CD8-positive, alpha-beta memory T cell (primary cell): ENCODE data around the gene SURF1. TPM values are rescaled to one million over a fixed set of nuclear protein-coding genes. Genes with fewer than 3 reads are reported as not detected.

Experiments used
- CTCF ChIA-PET: fragments of 350-600 bp; sonication (Branson Sonifier 250); formaldehyde crosslinking; loops from one replicate; lab custom pipeline; 2021; ENCODE audit warnings: antibody characterized with exemption; lab: Charles Lee
- POLR2A ChIA-PET: fragments of 350-600 bp; sonication (Branson Sonifier 250); formaldehyde crosslinking; loops from one replicate; lab custom pipeline; 2021; ENCODE audit warnings: antibody characterized with exemption; lab: Charles Lee
- DNase-seq, 5 donors: peaks; one replicate each; pipeline versions ENCODE4 v3.0.0 to v3.0.0-alpha.2; 2020 to 2022; ENCODE audit warnings: mixed read lengths in 1 of 5
- H3K27ac ChIP-seq: one replicate; pipeline ENCODE4 v1.7.0; 2013; ENCODE audit warnings: low read depth, mild to moderate bottlenecking, low read length, moderate library complexity
- H3K27me3 ChIP-seq: 2 replicates; pipeline ENCODE4 v1.7.0; 2013; ENCODE audit warnings: low read length, mild to moderate bottlenecking; ENCODE audit not compliant: insufficient read depth, poor library complexity, severe bottlenecking
- H3K36me3 ChIP-seq: 2 replicates; pipeline ENCODE4 v1.7.0; 2013; ENCODE audit warnings: mild to moderate bottlenecking, low read length, moderate library complexity; ENCODE audit not compliant: insufficient read depth
- H3K4me1 ChIP-seq: 2 replicates; pipeline ENCODE4 v1.7.0; 2013; ENCODE audit warnings: mild to moderate bottlenecking, low read length, moderate library complexity; ENCODE audit not compliant: insufficient read depth
- H3K4me3 ChIP-seq: 2 replicates; pipeline ENCODE4 v1.7.0; 2013; ENCODE audit warnings: mild to moderate bottlenecking, low read length
- H3K9me3 ChIP-seq: 2 replicates; pipeline ENCODE4 v1.7.0; 2013; ENCODE audit warnings: mild to moderate bottlenecking, low read length
- H3K27ac Mint-ChIP-seq, 8 donors: one replicate each; pipeline ENCODE4 v1.8.0; 2020 to 2021; ENCODE audit warnings: mixed read lengths in 8 of 8, mild to moderate bottlenecking in 6 of 8, inconsistent platforms in 3 of 8, moderate library complexity in 3 of 8
- H3K27me3 Mint-ChIP-seq, 2 donors: one replicate each; pipeline ENCODE4 v1.8.0; 2020 to 2021; ENCODE audit warnings: mixed read lengths in 2 of 2, mild to moderate bottlenecking in 1 of 2, moderate library complexity in 1 of 2
- H3K36me3 Mint-ChIP-seq, 3 donors: one replicate each; pipeline ENCODE4 v1.8.0; 2020 to 2021; ENCODE audit warnings: mixed read lengths in 3 of 3, inconsistent platforms in 1 of 3, mild to moderate bottlenecking in 1 of 3
- H3K4me1 Mint-ChIP-seq, 3 donors: one replicate each; pipeline ENCODE4 v1.8.0; 2020 to 2021; ENCODE audit warnings: mixed read lengths in 3 of 3, inconsistent platforms in 1 of 3, mild to moderate bottlenecking in 1 of 3
- H3K4me3 Mint-ChIP-seq, 7 donors: one replicate each; pipeline ENCODE4 v1.8.0; 2020 to 2021; ENCODE audit warnings: mixed read lengths in 7 of 7, mild to moderate bottlenecking in 6 of 7, moderate library complexity in 4 of 7, inconsistent platforms in 2 of 7
- H3K9me3 Mint-ChIP-seq, 5 donors: one replicate each; pipeline ENCODE4 v1.8.0; 2020 to 2022; ENCODE audit warnings: mixed read lengths in 5 of 5, mild to moderate bottlenecking in 3 of 5, moderate library complexity in 2 of 5, inconsistent platforms in 1 of 5
- polyA plus RNA-seq: library from polyadenylated mRNA; unstranded; fragments of 300-500 nt; fragmentation: Illumina TruSeq; gene quantifications from one replicate; pipeline ENCODE4 v1.2.3, GENCODE V29; 2021
- total RNA-seq, 2 experiments: library from RNA; stranded (reverse); gene quantifications; one replicate each; pipeline ENCODE4 v1.2.3, GENCODE V29; 2021

The SURF1 gene
- total and polyA plus RNA-seq, 3 experiments from 2014 or later: 35.9 to 110 (median 37.8) TPM

DNA sequence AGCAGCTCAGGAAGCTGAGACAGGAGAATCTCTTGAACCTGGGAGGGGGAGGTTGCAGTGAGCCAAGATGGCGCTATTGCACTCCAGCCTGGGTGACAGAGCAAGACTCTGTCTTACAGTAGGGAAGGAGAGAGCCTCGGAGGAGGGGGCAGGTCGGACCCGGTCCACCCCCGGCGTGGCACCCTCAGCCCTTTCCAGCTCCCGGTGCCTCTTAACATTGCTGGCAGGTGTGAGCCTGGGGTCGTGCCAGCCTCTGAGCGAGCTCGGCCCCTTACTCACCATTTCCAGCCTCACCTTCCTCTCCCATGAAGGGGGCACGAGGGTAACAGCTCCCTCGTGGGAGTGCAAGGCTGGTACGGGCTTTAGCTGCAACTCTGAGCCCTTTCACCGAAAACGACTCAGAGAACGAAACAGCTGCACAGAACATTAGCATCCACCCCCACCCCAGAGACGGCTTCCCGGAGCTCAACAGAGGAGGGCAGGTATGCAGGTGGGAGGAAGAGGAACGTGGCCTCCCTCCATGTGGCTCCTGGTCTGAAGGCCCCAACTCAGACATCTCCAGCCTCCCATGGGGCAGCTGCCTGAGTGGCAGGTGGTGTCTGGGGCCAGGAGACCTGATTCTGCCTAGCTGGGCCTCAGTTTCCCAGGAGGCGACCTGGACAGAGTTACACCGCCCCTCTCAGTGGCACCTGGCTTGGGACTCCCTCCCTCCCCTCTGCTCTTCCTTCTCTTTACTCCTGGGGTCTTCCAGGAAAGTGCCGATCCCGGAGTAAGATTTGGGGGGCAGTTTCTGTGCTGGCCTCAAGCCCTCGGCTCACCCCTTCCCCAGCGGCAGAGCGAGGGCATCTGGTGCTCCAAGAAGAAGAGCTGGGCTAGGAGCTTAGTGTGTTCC, 52.8 kb downstream of the SURF1 start:
- no peak for DNase-seq
- no peaks in the 10 kb centered on the region for H3K4me1 Mint-ChIP-seq
- no peaks in the 10 kb centered on the region for H3K9me3 Mint-ChIP-seq
- Histone ChIP-seq H3K36me3 (no peaks in the 10 kb centered on the region), H3K27me3 (no peaks in the 10 kb centered on the region), H3K4me1 (no peaks in the 10 kb centered on the region), H3K27ac (no peak overlapping the region), H3K4me3 (no peak overlapping the region), H3K9me3 (no peaks in the 10 kb centered on the region)
- H3K27me3 Mint-ChIP-seq: peaks cover 5 to 21% of the 10 kb centered on the region in 2 donors
- ChIA-PET POLR2A (no interaction called here), CTCF (no interaction called here)
- no peaks in the 10 kb centered on the region for H3K36me3 Mint-ChIP-seq
- no peak overlapping the region for H3K4me3 Mint-ChIP-seq
- no peak overlapping the region for H3K27ac Mint-ChIP-seq

Other genes starting within 250 kb of the SURF1 start
- gene RALGDS, start 235.2 kb downstream of the SURF1 start, total RNA-seq: 10 to 100 TPM; 59.1 to 67.8 TPM
- 78.0 TPM for gene RALGDS, start 235.2 kb downstream of the SURF1 start, polyA plus RNA-seq
- gene GBGT1, start 192.6 kb downstream of the SURF1 start, total RNA-seq: 1 to 10 TPM; 1.8 to 2.6 TPM
- gene GBGT1, start 192.6 kb downstream of the SURF1 start, polyA plus RNA-seq: not detected
- gene OBP2B, start 147.2 kb downstream of the SURF1 start, total RNA-seq: not detected
- not detected for gene OBP2B, start 147.2 kb downstream of the SURF1 start, polyA plus RNA-seq
- not detected for gene ABO, start 81.3 kb downstream of the SURF1 start, total RNA-seq
- gene ABO, start 81.3 kb downstream of the SURF1 start, polyA plus RNA-seq: not detected
- gene SURF6, start 20.3 kb downstream of the SURF1 start, total RNA-seq: 10 to 100 TPM; 30.9 to 32.0 TPM
- gene SURF6, start 20.3 kb downstream of the SURF1 start, polyA plus RNA-seq: 15.1 TPM
- gene MED22, start 8.4 kb downstream of the SURF1 start, total RNA-seq: 10 to 100 TPM; 43.3 to 46.3 TPM
- 19.0 TPM for gene MED22, start 8.4 kb downstream of the SURF1 start, polyA plus RNA-seq
- gene RPL7A, start 8.3 kb downstream of the SURF1 start, total RNA-seq: 1,000 to 10,000 TPM; 3,139 to 3,155 TPM
- 1,038 TPM for gene RPL7A, start 8.3 kb downstream of the SURF1 start, polyA plus RNA-seq
- 10 to 100 TPM; 34.9 to 35.2 TPM for gene SURF2, start 63 bp upstream of the SURF1 start, total RNA-seq
- gene SURF2, start 63 bp upstream of the SURF1 start, polyA plus RNA-seq: 46.6 TPM
- 100 to 1,000 TPM; 239 to 250 TPM for gene SURF4, start 19.6 kb upstream of the SURF1 start, total RNA-seq
- gene SURF4, start 19.6 kb upstream of the SURF1 start, polyA plus RNA-seq: 202 TPM
- under 1 TPM; 0.24 to 0.91 TPM for gene STKLD1, start 19.9 kb upstream of the SURF1 start, total RNA-seq
- gene STKLD1, start 19.9 kb upstream of the SURF1 start, polyA plus RNA-seq: 0.75 TPM
- 10 to 100 TPM; 52.4 to 56.4 TPM for gene REXO4, start 61.5 kb upstream of the SURF1 start, total RNA-seq
- gene REXO4, start 61.5 kb upstream of the SURF1 start, polyA plus RNA-seq: 25.8 TPM
- gene ADAMTS13, start 65.9 kb upstream of the SURF1 start, total RNA-seq: 1 to 10 TPM; 1.0 to 1.1 TPM
- gene ADAMTS13, start 65.9 kb upstream of the SURF1 start, polyA plus RNA-seq: 0.32 TPM
- gene CACFD1, start 103.5 kb upstream of the SURF1 start, total RNA-seq: 1 to 10 TPM; 1.3 to 2.5 TPM
- gene CACFD1, start 103.5 kb upstream of the SURF1 start, polyA plus RNA-seq: 2.6 TPM
- 10 to 100 TPM; 15.5 to 16.3 TPM for gene SLC2A6, start 122.6 kb upstream of the SURF1 start, total RNA-seq
- 4.0 TPM for gene SLC2A6, start 122.6 kb upstream of the SURF1 start, polyA plus RNA-seq
- not detected for gene MYMK, start 168.5 kb upstream of the SURF1 start, total RNA-seq
- not detected for gene MYMK, start 168.5 kb upstream of the SURF1 start, polyA plus RNA-seq
- not detected for gene ADAMTSL2, start 178.2 kb upstream of the SURF1 start, total RNA-seq
- not detected for gene ADAMTSL2, start 178.2 kb upstream of the SURF1 start, polyA plus RNA-seq